ENCODE results near the gene PLCB1.

Gene PLCB1

DNA sequence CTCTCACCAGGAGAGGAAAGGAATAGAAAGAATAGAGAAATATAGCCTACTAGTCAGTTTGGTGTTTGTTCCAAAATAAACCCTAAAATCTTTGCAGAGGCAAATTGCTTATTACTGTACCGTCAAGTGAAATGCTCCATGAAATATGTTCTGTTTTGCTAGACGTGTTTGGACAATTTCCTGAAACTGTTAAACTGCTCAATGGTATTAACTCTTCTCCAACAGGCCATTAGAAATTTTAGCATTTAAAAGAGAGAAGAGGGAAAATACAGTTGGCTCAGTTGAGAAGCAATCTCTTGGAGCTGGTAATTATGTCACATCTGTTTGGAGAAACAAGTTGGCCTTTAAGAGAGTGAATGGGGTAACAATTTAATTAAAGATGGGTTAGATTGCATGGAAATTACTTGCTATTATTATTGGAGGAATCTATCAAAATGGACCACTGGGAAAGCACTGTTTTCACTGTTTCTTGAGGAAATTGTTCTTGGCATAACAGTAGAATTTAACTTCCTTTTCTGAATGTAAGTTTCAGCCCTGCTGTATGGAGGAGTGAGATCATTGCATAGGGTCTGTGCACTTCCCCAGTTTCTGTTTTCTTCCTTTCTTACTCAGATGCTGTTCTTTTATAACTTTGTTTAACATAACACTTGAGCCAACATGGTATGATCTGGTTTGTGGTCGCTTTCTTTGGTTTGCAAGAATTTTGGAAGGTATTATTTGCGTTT lies 373.6 kb downstream of the PLCB1 start:
- no peak overlapping the region for H3K4me3 ChIP-seq (IDR thresholded peaks at IDR 0.05; ENCODE audit: insufficient read depth, low read depth, low read length)
- no peak overlapping the region for H3K4me2 ChIP-seq
- H3K9ac ChIP-seq: no peak overlapping the region
- H3K27me3 ChIP-seq (ENCODE audit: insufficient read depth, low read depth): no peaks in the 10 kb centered on the region
- H2AFZ ChIP-seq (ENCODE audit: low read depth): no peak overlapping the region
- no peaks in the 10 kb centered on the region for H3K79me2 ChIP-seq (ENCODE audit: insufficient read depth, low read depth)
- H3K4me1 ChIP-seq (ENCODE audit: low read depth, poor library complexity, severe bottlenecking): no peaks in the 10 kb centered on the region
- TF ChIP-seq, protein P1, sequence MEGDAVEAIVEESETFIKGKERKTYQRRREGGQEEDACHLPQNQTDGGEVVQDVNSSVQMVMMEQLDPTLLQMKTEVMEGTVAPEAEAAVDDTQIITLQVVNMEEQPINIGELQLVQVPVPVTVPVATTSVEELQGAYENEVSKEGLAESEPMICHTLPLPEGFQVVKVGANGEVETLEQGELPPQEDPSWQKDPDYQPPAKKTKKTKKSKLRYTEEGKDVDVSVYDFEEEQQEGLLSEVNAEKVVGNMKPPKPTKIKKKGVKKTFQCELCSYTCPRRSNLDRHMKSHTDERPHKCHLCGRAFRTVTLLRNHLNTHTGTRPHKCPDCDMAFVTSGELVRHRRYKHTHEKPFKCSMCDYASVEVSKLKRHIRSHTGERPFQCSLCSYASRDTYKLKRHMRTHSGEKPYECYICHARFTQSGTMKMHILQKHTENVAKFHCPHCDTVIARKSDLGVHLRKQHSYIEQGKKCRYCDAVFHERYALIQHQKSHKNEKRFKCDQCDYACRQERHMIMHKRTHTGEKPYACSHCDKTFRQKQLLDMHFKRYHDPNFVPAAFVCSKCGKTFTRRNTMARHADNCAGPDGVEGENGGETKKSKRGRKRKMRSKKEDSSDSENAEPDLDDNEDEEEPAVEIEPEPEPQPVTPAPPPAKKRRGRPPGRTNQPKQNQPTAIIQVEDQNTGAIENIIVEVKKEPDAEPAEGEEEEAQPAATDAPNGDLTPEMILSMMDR (conservative IDR thresholded peaks at IDR 0.05; ENCODE audit: low read depth, low read length): no peak
- no peak overlapping the region for H3K27ac ChIP-seq
- no peaks in the 10 kb centered on the region for H4K20me1 ChIP-seq (ENCODE audit: insufficient read depth)
- H3K36me3 ChIP-seq (ENCODE audit: insufficient read depth): no peaks in the 10 kb centered on the region

DNA sequence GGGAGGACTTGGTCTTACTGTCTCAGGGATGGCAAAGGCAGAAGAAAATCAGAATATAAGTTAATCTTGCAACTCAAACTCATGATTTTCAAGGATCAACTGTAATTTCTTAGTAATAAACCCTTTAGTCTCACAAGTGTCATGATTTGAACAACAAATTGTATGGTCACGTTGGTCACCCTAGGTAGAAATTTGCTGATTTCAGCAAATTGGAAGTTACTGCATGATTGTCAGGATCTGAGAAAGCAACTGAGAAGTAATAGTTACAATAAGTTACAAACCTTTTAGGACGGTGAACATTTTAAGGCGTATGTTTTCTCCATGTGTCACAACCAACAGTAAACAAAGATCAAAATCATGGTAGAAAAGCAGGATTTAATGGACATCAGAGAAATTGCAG lies 375.2 kb downstream of the PLCB1 start:
- H3K27ac ChIP-seq: no peak overlapping the region
- no peak overlapping the region for H3K4me2 ChIP-seq
- no peak overlapping the region for H3K9ac ChIP-seq
- TF ChIP-seq, protein P1 (conservative IDR thresholded peaks at IDR 0.05; ENCODE audit: low read depth, low read length): no peak
- no peaks in the 10 kb centered on the region for H3K4me1 ChIP-seq (ENCODE audit: low read depth, poor library complexity, severe bottlenecking)
- no peaks in the 10 kb centered on the region for H3K27me3 ChIP-seq (ENCODE audit: insufficient read depth, low read depth)
- no peaks in the 10 kb centered on the region for H3K36me3 ChIP-seq (ENCODE audit: insufficient read depth)
- no peak overlapping the region for H3K4me3 ChIP-seq (IDR thresholded peaks at IDR 0.05; ENCODE audit: insufficient read depth, low read depth, low read length)
- H4K20me1 ChIP-seq (ENCODE audit: insufficient read depth): no peaks in the 10 kb centered on the region
- H2AFZ ChIP-seq (ENCODE audit: low read depth): no peak overlapping the region
- H3K79me2 ChIP-seq (ENCODE audit: insufficient read depth, low read depth): no peaks in the 10 kb centered on the region

DNA sequence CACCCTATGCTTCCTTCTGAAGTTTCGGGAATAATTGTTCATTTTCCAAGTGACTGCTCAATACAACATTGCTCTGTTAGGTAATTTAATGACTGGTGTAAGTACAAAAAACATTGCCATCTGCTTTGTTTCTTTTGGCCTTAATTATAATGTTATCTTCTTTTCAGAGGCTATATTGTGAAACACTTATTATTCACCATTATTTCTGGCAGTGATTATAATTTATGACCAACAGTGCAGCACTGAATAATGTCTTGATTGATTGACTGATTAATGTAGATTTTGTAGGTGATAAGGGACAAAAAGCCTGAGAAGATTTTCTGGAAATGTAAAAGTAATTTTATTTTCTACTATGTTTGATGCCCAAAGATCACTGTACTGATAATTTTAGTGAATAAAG lies 377.7 kb downstream of the PLCB1 start:
- H3K36me3 ChIP-seq (ENCODE audit: insufficient read depth): no peaks in the 10 kb centered on the region
- no peak overlapping the region for H3K9ac ChIP-seq
- H3K4me3 ChIP-seq (IDR thresholded peaks at IDR 0.05; ENCODE audit: insufficient read depth, low read depth, low read length): no peak overlapping the region
- H3K4me2 ChIP-seq: no peak overlapping the region
- H4K20me1 ChIP-seq (ENCODE audit: insufficient read depth): no peaks in the 10 kb centered on the region
- H3K79me2 ChIP-seq (ENCODE audit: insufficient read depth, low read depth): no peaks in the 10 kb centered on the region
- no peaks in the 10 kb centered on the region for H3K4me1 ChIP-seq (ENCODE audit: low read depth, poor library complexity, severe bottlenecking)
- H3K27ac ChIP-seq: no peak overlapping the region
- TF ChIP-seq, protein P1 (conservative IDR thresholded peaks at IDR 0.05; ENCODE audit: low read depth, low read length): no peak
- H2AFZ ChIP-seq (ENCODE audit: low read depth): no peak overlapping the region
- no peaks in the 10 kb centered on the region for H3K27me3 ChIP-seq (ENCODE audit: insufficient read depth, low read depth)

DNA sequence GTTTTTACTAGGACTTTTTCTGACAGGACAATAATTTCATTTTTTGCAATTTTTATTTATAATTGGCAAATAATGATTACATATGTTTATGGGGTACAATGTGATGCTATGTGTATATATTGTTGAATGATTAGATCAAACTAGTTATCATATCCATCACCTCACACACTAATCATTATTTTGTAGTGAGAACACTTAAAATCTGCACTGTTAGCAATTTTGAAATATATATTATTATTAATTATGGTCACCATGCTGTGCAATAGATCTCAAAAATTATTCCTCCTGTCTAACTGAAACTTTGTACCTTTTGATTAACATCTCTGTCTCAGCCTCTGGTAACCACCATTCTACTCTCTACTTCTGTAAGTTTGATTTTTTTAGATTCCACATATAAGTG lies 378.7 kb downstream of the PLCB1 start:
- H3K27ac ChIP-seq: no peak overlapping the region
- H3K4me2 ChIP-seq: no peak overlapping the region
- H3K36me3 ChIP-seq (ENCODE audit: insufficient read depth): no peaks in the 10 kb centered on the region
- no peak overlapping the region for H2AFZ ChIP-seq (ENCODE audit: low read depth)
- no peaks in the 10 kb centered on the region for H3K27me3 ChIP-seq (ENCODE audit: insufficient read depth, low read depth)
- H3K79me2 ChIP-seq (ENCODE audit: insufficient read depth, low read depth): no peaks in the 10 kb centered on the region
- H3K4me1 ChIP-seq (ENCODE audit: low read depth, poor library complexity, severe bottlenecking): no peaks in the 10 kb centered on the region
- no peak overlapping the region for H3K9ac ChIP-seq
- H4K20me1 ChIP-seq (ENCODE audit: insufficient read depth): no peaks in the 10 kb centered on the region
- no peak overlapping the region for H3K4me3 ChIP-seq (IDR thresholded peaks at IDR 0.05; ENCODE audit: insufficient read depth, low read depth, low read length)
- TF ChIP-seq, protein P1 (conservative IDR thresholded peaks at IDR 0.05; ENCODE audit: low read depth, low read length): no peak

Measured in KMS-11 (cell line).